Trophoblast cell (in vitro differentiated cells and primary cell): ENCODE measurements around the gene VWA8.
"Not testable (repeated sequence)": the region's sequence is repeated elsewhere in the genome, so short reads cannot be mapped to it uniquely, and the experiment has no call there.

Experiments used
- DNase-seq, 2 donors: peaks; one replicate each; pipeline ENCODE4 v3.0.0-alpha.2; 2016
- H2AFZ ChIP-seq: 2 replicates; pipeline ENCODE4 v1.6.1; 2013; ENCODE audit warnings: low read length, moderate library complexity, mild to moderate bottlenecking; ENCODE audit not compliant: insufficient read depth, poor library complexity
- H2AK5ac ChIP-seq: 2 replicates; pipeline ENCODE4 v1.6.1; 2013; ENCODE audit warnings: mild to moderate bottlenecking, low read length
- H2BK120ac ChIP-seq: 2 replicates; pipeline ENCODE4 v1.6.1; 2013; ENCODE audit warnings: low read length, mild to moderate bottlenecking, moderate library complexity; ENCODE audit not compliant: insufficient read depth, poor library complexity
- H2BK12ac ChIP-seq: 2 replicates; pipeline ENCODE4 v1.6.1; 2013; ENCODE audit warnings: mild to moderate bottlenecking, low read length, moderate library complexity
- H2BK5ac ChIP-seq: 2 replicates; pipeline ENCODE4 v1.6.1; 2013; ENCODE audit warnings: low read length, low read depth, moderate library complexity, mild to moderate bottlenecking; ENCODE audit not compliant: poor library complexity
- H3K14ac ChIP-seq: 2 replicates; pipeline ENCODE4 v1.6.1; 2013; ENCODE audit warnings: mild to moderate bottlenecking, low read length
- H3K18ac ChIP-seq: 2 replicates; pipeline ENCODE4 v1.6.1; 2013; ENCODE audit warnings: mild to moderate bottlenecking, low read length
- H3K23ac ChIP-seq: 2 replicates; pipeline ENCODE4 v1.6.1; 2013; ENCODE audit warnings: low read length
- H3K27ac ChIP-seq: 2 replicates; pipeline ENCODE4 v1.5.1; 2013; ENCODE audit warnings: low read depth, mild to moderate bottlenecking, inconsistent platforms, low read length, moderate library complexity
- H3K27me3 ChIP-seq: 2 replicates; pipeline ENCODE4 v1.6.1; 2013; ENCODE audit warnings: inconsistent platforms, mild to moderate bottlenecking, low read length, moderate library complexity; ENCODE audit not compliant: insufficient read depth
- H3K36me3 ChIP-seq, 2 experiments: 1 replicate in 1 of 2; 2 replicates in 1 of 2; pipeline ENCODE4 v1.6.1; 2013; ENCODE audit warnings: low read length in 2 of 2, mild to moderate bottlenecking in 2 of 2, moderate library complexity in 1 of 2; ENCODE audit not compliant: insufficient read depth in 2 of 2, control insufficient read depth in 1 of 2
- H3K4ac ChIP-seq: 2 replicates; pipeline ENCODE4 v1.6.1; 2013; ENCODE audit warnings: low read depth, mild to moderate bottlenecking, low read length, moderate library complexity
- H3K4me1 ChIP-seq, 2 experiments: 1 replicate in 1 of 2; 2 replicates in 1 of 2; pipeline ENCODE4 v1.6.1; 2013; ENCODE audit warnings: low read length in 2 of 2, mild to moderate bottlenecking in 2 of 2, moderate library complexity in 1 of 2; ENCODE audit not compliant: insufficient read depth in 2 of 2, control insufficient read depth in 1 of 2
- H3K4me2 ChIP-seq: 2 replicates; pipeline ENCODE4 v1.6.1; 2013; ENCODE audit warnings: inconsistent platforms, mild to moderate bottlenecking, low read length, moderate library complexity
- H3K4me3 ChIP-seq: 2 replicates; pipeline ENCODE4 v1.5.1; 2013; ENCODE audit warnings: mild to moderate bottlenecking, low read depth, low read length, inconsistent platforms
- H3K79me1 ChIP-seq: one replicate; pipeline ENCODE4 v1.6.1; 2013; ENCODE audit warnings: low read length
- H3K79me2 ChIP-seq: 2 replicates; pipeline ENCODE4 v1.6.1; 2013; ENCODE audit warnings: low read length, mild to moderate bottlenecking; ENCODE audit not compliant: control insufficient read depth, insufficient read depth, poor library complexity
- H3K9ac ChIP-seq: 2 replicates; pipeline ENCODE4 v1.6.1; 2013; ENCODE audit warnings: mild to moderate bottlenecking, low read length
- H3K9me3 ChIP-seq: 2 replicates; pipeline ENCODE4 v1.6.1; 2013; ENCODE audit warnings: low read depth, mild to moderate bottlenecking, control low read depth, inconsistent platforms, low read length; ENCODE audit not compliant: insufficient read depth
- H4K12ac ChIP-seq: 2 replicates; pipeline ENCODE4 v1.6.1; 2013; ENCODE audit warnings: low read depth, mild to moderate bottlenecking, low read length, moderate library complexity
- H4K8ac ChIP-seq: 2 replicates; pipeline ENCODE4 v1.6.1; 2013; ENCODE audit warnings: low read depth, mild to moderate bottlenecking, low read length, moderate library complexity
- H4K91ac ChIP-seq: one replicate; pipeline ENCODE4 v1.6.1; 2013; ENCODE audit warnings: low read depth, mild to moderate bottlenecking, low read length, moderate library complexity
- WGBS: extraction: QIAGEN DNeasy Blood & Tissue Kit; methylation state at CpG from one replicate; pipeline ENCODE4 v1.1.7; 2013; ENCODE audit warnings: missing lambda C conversion rate; ENCODE audit not compliant: insufficient read length, insufficient coverage; ENCODE audit errors: extremely low coverage; 5-methylcytosine and 5-hydroxymethylcytosine counted together

VWA8 gene

GRCh38 chr13:41637032-41637431 is 323.9 kb downstream of the VWA8 start:
- H3K27me3 ChIP-seq, H3K79me1 ChIP-seq, H4K12ac ChIP-seq, H2BK12ac ChIP-seq, H3K18ac ChIP-seq, H3K79me2 ChIP-seq, H3K27ac ChIP-seq, H2BK120ac ChIP-seq, H3K4ac ChIP-seq, H3K9ac ChIP-seq, H3K14ac ChIP-seq, H3K36me3 ChIP-seq, H2BK5ac ChIP-seq, H4K91ac ChIP-seq, DNase-seq, H3K23ac ChIP-seq, H3K9me3 ChIP-seq, H3K4me1 ChIP-seq, H2AFZ ChIP-seq, H2AK5ac ChIP-seq, H3K4me2 ChIP-seq, H3K4me3 ChIP-seq, H4K8ac ChIP-seq: not testable (repeated sequence)
- WGBS: no CpG with 5 or more reads among the region's 5 CpGs

- H3K14ac ChIP-seq, DNase-seq, H3K9ac ChIP-seq, H2BK120ac ChIP-seq, H4K12ac ChIP-seq, H3K9me3 ChIP-seq, H3K27ac ChIP-seq, H3K4ac ChIP-seq, H3K79me2 ChIP-seq, H3K23ac ChIP-seq, H3K79me1 ChIP-seq, H3K27me3 ChIP-seq, H2AFZ ChIP-seq, H4K91ac ChIP-seq, H3K4me1 ChIP-seq, H3K18ac ChIP-seq, H2BK5ac ChIP-seq, H2BK12ac ChIP-seq, H4K8ac ChIP-seq, H3K4me3 ChIP-seq, H3K4me2 ChIP-seq, H2AK5ac ChIP-seq, H3K36me3 ChIP-seq: not testable (repeated sequence)
Observed at GRCh38 chr13:41636590-41636989, 324.3 kb downstream of the VWA8 start.

GRCh38 chr13:41634407-41634806 is 326.5 kb downstream of the VWA8 start:
- Histone ChIP-seq H3K18ac (no peak overlapping the region), H3K27me3 (no peaks in the 10 kb centered on the region), H4K12ac (no peak overlapping the region), H3K9ac (no peak overlapping the region), H2BK120ac (no peak overlapping the region), H3K36me3 (no peaks in the 10 kb centered on the region), H3K9me3 (no peaks in the 10 kb centered on the region), H2AFZ (no peak overlapping the region), H4K91ac (no peak overlapping the region), H3K79me2 (no peaks in the 10 kb centered on the region), H4K8ac (no peak overlapping the region), H3K23ac (no peak overlapping the region), H3K79me1 (peaks cover 2% of the 10 kb centered on the region), H3K14ac (no peak overlapping the region), H2AK5ac (no peak overlapping the region), H3K27ac (no peak overlapping the region), H2BK12ac (no peak overlapping the region), H3K4me1 (peaks cover 2 to 5% of the 10 kb centered on the region in 2 experiments), H3K4ac (no peak overlapping the region), H3K4me2 (no peak overlapping the region), H2BK5ac (no peak overlapping the region), H3K4me3 (no peak overlapping the region)
- no peak for DNase-seq
- 100% methylated on average over 1 of the region's 3 CpGs for WGBS

- peaks cover 2% of the 10 kb centered on the region for H3K79me1 ChIP-seq
- H3K36me3 ChIP-seq: no peaks in the 10 kb centered on the region
- H4K12ac ChIP-seq: no peak overlapping the region
- no peak overlapping the region for H2BK12ac ChIP-seq
- no peak overlapping the region for H3K4me2 ChIP-seq
- H2AFZ ChIP-seq: no peak overlapping the region
- H3K23ac ChIP-seq: no peak overlapping the region
- H3K79me2 ChIP-seq: no peaks in the 10 kb centered on the region
- H3K4me1 ChIP-seq: peaks cover 0 to 5% of the 10 kb centered on the region in 2 experiments
- no peak overlapping the region for H3K27ac ChIP-seq
- no peak overlapping the region for H3K4me3 ChIP-seq
- WGBS: no CpG with 5 or more reads among the region's 4 CpGs
- H3K27me3 ChIP-seq: no peaks in the 10 kb centered on the region
- DNase-seq: no peak
- no peak overlapping the region for H3K4ac ChIP-seq
- H3K9me3 ChIP-seq: no peaks in the 10 kb centered on the region
- no peak overlapping the region for H2BK5ac ChIP-seq
- no peak overlapping the region for H4K8ac ChIP-seq
- H2AK5ac ChIP-seq: no peak overlapping the region
- H2BK120ac ChIP-seq: no peak overlapping the region
- H4K91ac ChIP-seq: peak overlapping the region; percentile 74
- H3K14ac ChIP-seq: no peak overlapping the region
- peak overlapping the region; percentile 56 for H3K9ac ChIP-seq
- H3K18ac ChIP-seq: no peak overlapping the region
Observed at GRCh38 chr13:41633776-41634175, 327.1 kb downstream of the VWA8 start.
